ENCODE results near the gene MAPK9. TPM values are rescaled to one million over a fixed set of nuclear protein-coding genes. Genes with fewer than 3 reads are reported as not detected.

The MAPK9 gene
- total RNA-seq, 2 experiments from 2014 or later: 21.2 to 21.7 TPM

- Histone ChIP-seq H3K9me3 (ENCODE audit: control insufficient read depth in 1 of 2, insufficient read depth in 1 of 2, low read length in 2 of 2) (peaks cover 73 to 97% of the 10 kb centered on the region in 2 experiments), H3K27ac (ENCODE audit: low read depth in 1 of 2, low read length in 2 of 2) (no peak overlapping the region), H3K27me3 (ENCODE audit: control insufficient read depth in 1 of 2, insufficient read depth in 2 of 2, low read length in 2 of 2) (no peaks in the 10 kb centered on the region), H3K36me3 (ENCODE audit: insufficient read depth, low read length) (peaks cover 69% of the 10 kb centered on the region), H3K4me3 (ENCODE audit: low read length) (no peak overlapping the region), H3K4me1 (ENCODE audit: insufficient read depth, low read length) (no peaks in the 10 kb centered on the region)
- Mint-ChIP-seq H3K4me3 (no peak overlapping the region), H3K27ac (no peak overlapping the region), H3K36me3 (ENCODE audit: low read depth) (peaks cover 100% of the 10 kb centered on the region), H3K4me1 (ENCODE audit: low read depth) (no peaks in the 10 kb centered on the region), H3K27me3 (no peaks in the 10 kb centered on the region), H3K9me3 (peaks cover 20% of the 10 kb centered on the region)
- TF ChIP-seq CTCF (IDR thresholded peaks at IDR 0.05): no peak
- CTCF ChIA-PET: no interaction called here
- POLR2A ChIA-PET: interaction anchor here (0.6 kb wide), 1 partner anchor 34 kb away, joined by 4 read pairs; no protein-coding TSS in a partner anchor
- intact Hi-C loops (cut with DNase I, micrococcal nuclease): no loop called here
- DNase-seq (no peak), ATAC-seq (ENCODE audit: poor library complexity) (no peak)
Observed at GRCh38 chr5:180259260-180259611, 32.6 kb downstream of the MAPK9 start.

GRCh38 chr5:180253036-180253824 lies 38.7 kb downstream of the MAPK9 start:
- H3K4me3 Mint-ChIP-seq: no peak overlapping the region
- no peak for DNase-seq
- peaks cover 51% of the 10 kb centered on the region for H3K36me3 ChIP-seq (ENCODE audit: insufficient read depth, low read length)
- peaks cover 84 to 91% of the 10 kb centered on the region in 2 experiments for H3K9me3 ChIP-seq (ENCODE audit: control insufficient read depth in 1 of 2, insufficient read depth in 1 of 2, low read length in 2 of 2)
- no peak for ATAC-seq (ENCODE audit: poor library complexity)
- no peaks in the 10 kb centered on the region for H3K4me1 Mint-ChIP-seq (ENCODE audit: low read depth)
- no peak for TF ChIP-seq CTCF (IDR thresholded peaks at IDR 0.05)
- H3K4me3 ChIP-seq (ENCODE audit: low read length): no peak overlapping the region
- H3K27ac Mint-ChIP-seq: no peak overlapping the region
- H3K27me3 Mint-ChIP-seq: no peaks in the 10 kb centered on the region
- intact Hi-C loops (cut with DNase I, micrococcal nuclease): no loop called here
- H3K9me3 Mint-ChIP-seq: peaks cover 9% of the 10 kb centered on the region
- H3K27me3 ChIP-seq (ENCODE audit: control insufficient read depth in 1 of 2, insufficient read depth in 2 of 2, low read length in 2 of 2): no peaks in the 10 kb centered on the region
- H3K27ac ChIP-seq (ENCODE audit: low read depth in 1 of 2, low read length in 2 of 2): no peak overlapping the region
- H3K36me3 Mint-ChIP-seq (ENCODE audit: low read depth): peaks cover 100% of the 10 kb centered on the region
- POLR2A ChIA-PET: no interaction called here
- CTCF ChIA-PET: no interaction called here
- no peaks in the 10 kb centered on the region for H3K4me1 ChIP-seq (ENCODE audit: insufficient read depth, low read length)

- Mint-ChIP-seq H3K27me3 (no peaks in the 10 kb centered on the region), H3K4me1 (ENCODE audit: low read depth) (no peaks in the 10 kb centered on the region), H3K36me3 (ENCODE audit: low read depth) (peaks cover 100% of the 10 kb centered on the region), H3K4me3 (no peak overlapping the region), H3K27ac (no peak overlapping the region), H3K9me3 (peaks cover 9% of the 10 kb centered on the region)
- DNase-seq (no peak), ATAC-seq (ENCODE audit: poor library complexity) (no peak)
- Histone ChIP-seq H3K9me3 (ENCODE audit: control insufficient read depth in 1 of 2, insufficient read depth in 1 of 2, low read length in 2 of 2) (peaks cover 81 to 98% of the 10 kb centered on the region in 2 experiments), H3K27me3 (ENCODE audit: control insufficient read depth in 1 of 2, insufficient read depth in 2 of 2, low read length in 2 of 2) (no peaks in the 10 kb centered on the region), H3K27ac (ENCODE audit: low read depth in 1 of 2, low read length in 2 of 2) (no peak overlapping the region), H3K4me3 (ENCODE audit: low read length) (no peak overlapping the region), H3K4me1 (ENCODE audit: insufficient read depth, low read length) (no peaks in the 10 kb centered on the region), H3K36me3 (ENCODE audit: insufficient read depth, low read length) (peaks cover 51% of the 10 kb centered on the region)
- intact Hi-C loops (cut with DNase I, micrococcal nuclease): no loop called here
- ChIA-PET CTCF (no interaction called here), POLR2A (no interaction called here)
- TF ChIP-seq CTCF (IDR thresholded peaks at IDR 0.05): no peak
Observed at GRCh38 chr5:180251887-180252286, 40.0 kb downstream of the MAPK9 start.

Measured in CD4-positive, alpha-beta T cell (primary cell).